ENCODE measurements around the gene DUS1L. TPM values are rescaled to one million over a fixed set of nuclear protein-coding genes. Genes with fewer than 3 reads are reported as not detected.

DUS1L gene
- polyA plus RNA-seq, 1 donor (not counting 4 experiments of a cell fraction or from before 2014, with no cell fraction given), result 49.1 TPM

- no peak for TF ChIP-seq CTCF (optimal IDR thresholded peaks at IDR 0.05 in 1 of 3, IDR thresholded peaks at IDR 0.05 in 1 of 3, conservative IDR thresholded peaks at IDR 0.05 in 1 of 3; ENCODE audit: extremely low read depth in 1 of 3, insufficient read depth in 2 of 3, low read length in 3 of 3)
- no peak for TF ChIP-seq EZH2 (IDR thresholded peaks at IDR 0.05; ENCODE audit: low read length)
These were observed 53.4 kb downstream of the DUS1L start for GRCh38 chr17:82012261-82012639.

GRCh38 chr17:82011617-82012187 lies 53.9 kb downstream of the DUS1L start:
- no peak overlapping the region for H3K4me3 ChIP-seq (ENCODE audit: control insufficient read depth in 2 of 3, extremely low read depth in 1 of 3, insufficient read depth in 2 of 3, low read depth in 1 of 3, low read length in 3 of 3)
- no peak overlapping the region for H3K9ac ChIP-seq (ENCODE audit: control insufficient read depth, extremely low read depth, insufficient read depth, low read length)
- peaks cover 21% of the 10 kb centered on the region for H3K4me1 ChIP-seq (ENCODE audit: control insufficient read depth, extremely low read depth, insufficient read depth, low read length)
- H3K27ac ChIP-seq (ENCODE audit: control insufficient read depth, insufficient read depth, low read length), result no peak overlapping the region
- no peaks in the 10 kb centered on the region for H3K79me2 ChIP-seq (ENCODE audit: control insufficient read depth, insufficient read depth, low read length)
- no peaks in the 10 kb centered on the region for H3K9me1 ChIP-seq (ENCODE audit: control insufficient read depth, extremely low read depth, insufficient read depth, low read length)
- FAIRE-seq (no peak), DNase-seq (ENCODE audit: low read depth, low spot score) (no peak)
- no peaks in the 10 kb centered on the region for H4K20me1 ChIP-seq (ENCODE audit: control insufficient read depth, extremely low read depth, insufficient read depth, low read length)
- dilution Hi-C loops (cut with MboI; ENCODE audit: extremely low pct_ligation_motif_present, low sequenced_read_pairs), result no loop called here
- no peaks in the 10 kb centered on the region for H3K36me3 ChIP-seq (ENCODE audit: control insufficient read depth in 2 of 2, extremely low read depth in 1 of 2, insufficient read depth in 2 of 2, low read length in 2 of 2)
- no peak overlapping the region for H2AFZ ChIP-seq (ENCODE audit: control insufficient read depth, low read length)
- H3K4me2 ChIP-seq (ENCODE audit: control insufficient read depth, extremely low read depth, insufficient read depth, low read depth, low read length), result no peak overlapping the region
- no peak for TF ChIP-seq EZH2 (IDR thresholded peaks at IDR 0.05; ENCODE audit: low read length)
- TF ChIP-seq CTCF (optimal IDR thresholded peaks at IDR 0.05 in 1 of 3, IDR thresholded peaks at IDR 0.05 in 1 of 3, conservative IDR thresholded peaks at IDR 0.05 in 1 of 3; ENCODE audit: extremely low read depth in 1 of 3, insufficient read depth in 2 of 3, low read length in 3 of 3), result no peak
- H3K9me3 ChIP-seq (ENCODE audit: control insufficient read depth, low read depth, low read length), result no peaks in the 10 kb centered on the region
- no peaks in the 10 kb centered on the region for H3K27me3 ChIP-seq (ENCODE audit: control insufficient read depth, extremely low read depth, insufficient read depth, low read length)

More at GRCh38 chr17:82012261-82012639, 53.4 kb downstream of the DUS1L start:
- no peaks in the 10 kb centered on the region for H3K9me1 ChIP-seq (ENCODE audit: control insufficient read depth, extremely low read depth, insufficient read depth, low read length)
- no peak overlapping the region for H3K4me3 ChIP-seq (ENCODE audit: control insufficient read depth in 2 of 3, extremely low read depth in 1 of 3, insufficient read depth in 2 of 3, low read depth in 1 of 3, low read length in 3 of 3)
- peaks cover 18% of the 10 kb centered on the region for H3K4me1 ChIP-seq (ENCODE audit: control insufficient read depth, extremely low read depth, insufficient read depth, low read length)
- no peak overlapping the region for H3K4me2 ChIP-seq (ENCODE audit: control insufficient read depth, extremely low read depth, insufficient read depth, low read depth, low read length)
- no peak for DNase-seq (ENCODE audit: low read depth, low spot score)
- no peaks in the 10 kb centered on the region for H3K79me2 ChIP-seq (ENCODE audit: control insufficient read depth, insufficient read depth, low read length)
- no peaks in the 10 kb centered on the region for H3K27me3 ChIP-seq (ENCODE audit: control insufficient read depth, extremely low read depth, insufficient read depth, low read length)
- no peaks in the 10 kb centered on the region for H3K36me3 ChIP-seq (ENCODE audit: control insufficient read depth in 2 of 2, extremely low read depth in 1 of 2, insufficient read depth in 2 of 2, low read length in 2 of 2)
- H3K9ac ChIP-seq (ENCODE audit: control insufficient read depth, extremely low read depth, insufficient read depth, low read length), result no peak overlapping the region
- dilution Hi-C loops (cut with MboI; ENCODE audit: extremely low pct_ligation_motif_present, low sequenced_read_pairs), result no loop called here
- no peak overlapping the region for H2AFZ ChIP-seq (ENCODE audit: control insufficient read depth, low read length)
- H3K27ac ChIP-seq (ENCODE audit: control insufficient read depth, insufficient read depth, low read length), result no peak overlapping the region
- no peak for FAIRE-seq
- no peaks in the 10 kb centered on the region for H3K9me3 ChIP-seq (ENCODE audit: control insufficient read depth, low read depth, low read length)
- no peaks in the 10 kb centered on the region for H4K20me1 ChIP-seq (ENCODE audit: control insufficient read depth, extremely low read depth, insufficient read depth, low read length)

Data from keratinocyte (primary cell).